C4-2B (cell line): Measurements from ENCODE around the gene OSBPL1A.

Source experiments
- CTCF ChIP-seq: fragments of 450-650 bp; conservative IDR thresholded peaks from 2 replicates; pipeline ENCODE4 v1.5.1; 2017; ENCODE audit warnings: mild to moderate bottlenecking
- ZFX ChIP-seq: fragments of 450-650 bp; IDR thresholded peaks from 2 replicates; pipeline ENCODE4 v1.6.1; 2017

GRCh38 chr18:24397694-24398368 is at the start of gene OSBPL1A:
- TF ChIP-seq CTCF (no peak), ZFX (no peak)
